GM13976 (cell line): ENCODE results near the gene IL4R.
"Not testable (repeated sequence)": the region's sequence is repeated elsewhere in the genome, so short reads cannot be mapped to it uniquely, and the experiment has no call there.

Source experiments
- DNase-seq: peaks from one replicate; pipeline ENCODE4 v3.0.0; 2012; ENCODE audit warnings: low spot score
- in situ Hi-C: fragments of 300-500 bp; cut with MboI; formaldehyde crosslinking; loops from one replicate; pipeline ENCODE4 v1.12.0; 2022; ENCODE audit warnings: low sequenced_read_pairs, mixed read lengths, inconsistent platforms; ENCODE audit not compliant: unreplicated experiment
- TF ChIP-seq, protein P1 (sequence below): IDR thresholded peaks from 2 replicates; pipeline ENCODE4 v1.5.1; 2012; ENCODE audit warnings: borderline replicate concordance, mild to moderate bottlenecking; ENCODE audit not compliant: insufficient read depth; ENCODE audit errors: extremely low read depth, missing control alignments, control extremely low read depth

IL4R gene

GRCh38 chr16:27287887-27288286 lies 25.9 kb upstream of the IL4R start:
- in situ Hi-C loops, result no loop called here
- no peak for DNase-seq
- TF ChIP-seq, protein P1, sequence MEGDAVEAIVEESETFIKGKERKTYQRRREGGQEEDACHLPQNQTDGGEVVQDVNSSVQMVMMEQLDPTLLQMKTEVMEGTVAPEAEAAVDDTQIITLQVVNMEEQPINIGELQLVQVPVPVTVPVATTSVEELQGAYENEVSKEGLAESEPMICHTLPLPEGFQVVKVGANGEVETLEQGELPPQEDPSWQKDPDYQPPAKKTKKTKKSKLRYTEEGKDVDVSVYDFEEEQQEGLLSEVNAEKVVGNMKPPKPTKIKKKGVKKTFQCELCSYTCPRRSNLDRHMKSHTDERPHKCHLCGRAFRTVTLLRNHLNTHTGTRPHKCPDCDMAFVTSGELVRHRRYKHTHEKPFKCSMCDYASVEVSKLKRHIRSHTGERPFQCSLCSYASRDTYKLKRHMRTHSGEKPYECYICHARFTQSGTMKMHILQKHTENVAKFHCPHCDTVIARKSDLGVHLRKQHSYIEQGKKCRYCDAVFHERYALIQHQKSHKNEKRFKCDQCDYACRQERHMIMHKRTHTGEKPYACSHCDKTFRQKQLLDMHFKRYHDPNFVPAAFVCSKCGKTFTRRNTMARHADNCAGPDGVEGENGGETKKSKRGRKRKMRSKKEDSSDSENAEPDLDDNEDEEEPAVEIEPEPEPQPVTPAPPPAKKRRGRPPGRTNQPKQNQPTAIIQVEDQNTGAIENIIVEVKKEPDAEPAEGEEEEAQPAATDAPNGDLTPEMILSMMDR, result no peak

GRCh38 chr16:27288313-27288712 lies 25.5 kb upstream of the IL4R start:
- DNase-seq, in situ Hi-C loops: not testable (repeated sequence)

DNA sequence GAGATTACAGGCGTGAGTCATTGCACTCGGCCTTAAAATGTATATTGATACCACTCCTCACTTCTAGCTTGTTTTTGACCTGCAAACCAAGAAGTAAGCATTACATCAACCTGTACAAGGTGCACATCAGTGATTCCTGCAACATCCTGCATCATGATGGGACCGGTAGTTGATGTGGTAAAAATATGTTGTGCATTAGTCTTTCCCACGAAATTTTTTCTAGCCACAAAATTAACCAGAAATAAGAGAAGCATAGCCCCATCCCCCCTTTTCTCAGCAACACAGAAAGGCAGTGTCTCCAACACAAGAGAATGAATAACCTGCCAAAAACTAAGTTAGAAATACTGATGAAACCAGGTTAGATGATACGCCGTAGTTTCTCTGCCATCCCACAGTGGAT lies 24.1 kb upstream of the IL4R start:
- TF ChIP-seq, protein P1, result no peak
- in situ Hi-C loops, result no loop called here
- no peak for DNase-seq

DNA sequence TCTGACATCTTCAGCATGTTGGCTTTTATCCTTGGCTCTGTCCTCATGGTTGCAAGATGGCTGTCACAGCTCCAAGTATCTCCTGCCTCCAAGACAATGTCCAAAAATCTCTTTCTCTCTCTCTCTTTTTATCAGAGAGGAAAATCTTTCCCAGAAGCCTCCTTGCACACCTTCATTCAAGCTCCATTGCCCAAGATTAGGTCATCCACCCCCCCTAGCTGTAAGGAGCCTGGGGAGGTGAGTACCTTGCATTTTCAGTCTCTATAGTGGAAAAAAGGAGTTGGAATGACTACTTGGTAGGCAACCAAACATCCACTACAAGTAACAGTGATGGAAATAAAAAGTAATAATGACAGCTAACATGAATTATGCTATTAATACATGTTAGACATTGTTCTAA lies 23.2 kb upstream of the IL4R start:
- in situ Hi-C loops, result no loop called here
- no peak for DNase-seq

DNA sequence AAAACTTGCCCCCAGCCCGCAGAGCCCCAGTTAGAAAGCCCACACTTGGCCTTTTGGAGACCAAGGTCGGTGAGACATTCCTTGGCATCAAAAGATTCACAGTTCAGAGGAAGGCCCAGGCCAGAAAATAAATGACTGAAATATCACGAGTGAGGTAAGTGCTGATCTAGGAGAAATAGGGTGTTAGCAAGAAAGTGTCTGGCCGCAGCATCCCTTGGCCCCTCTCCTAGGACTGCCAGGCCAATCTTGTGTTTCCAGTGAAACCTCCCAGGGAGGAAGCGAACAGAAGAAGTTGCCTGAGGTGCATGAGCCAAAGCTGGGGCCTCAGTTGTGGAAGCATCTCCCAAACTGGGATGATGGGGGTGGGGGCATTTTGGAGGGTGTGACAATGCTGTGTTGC lies 22.7 kb upstream of the IL4R start:
- DNase-seq, result no peak
- TF ChIP-seq, protein P1, result no peak
- in situ Hi-C loops, result no loop called here

More for the DNA sequence above, 23.2 kb upstream of the IL4R start:
- TF ChIP-seq, protein P1, result no peak

DNA sequence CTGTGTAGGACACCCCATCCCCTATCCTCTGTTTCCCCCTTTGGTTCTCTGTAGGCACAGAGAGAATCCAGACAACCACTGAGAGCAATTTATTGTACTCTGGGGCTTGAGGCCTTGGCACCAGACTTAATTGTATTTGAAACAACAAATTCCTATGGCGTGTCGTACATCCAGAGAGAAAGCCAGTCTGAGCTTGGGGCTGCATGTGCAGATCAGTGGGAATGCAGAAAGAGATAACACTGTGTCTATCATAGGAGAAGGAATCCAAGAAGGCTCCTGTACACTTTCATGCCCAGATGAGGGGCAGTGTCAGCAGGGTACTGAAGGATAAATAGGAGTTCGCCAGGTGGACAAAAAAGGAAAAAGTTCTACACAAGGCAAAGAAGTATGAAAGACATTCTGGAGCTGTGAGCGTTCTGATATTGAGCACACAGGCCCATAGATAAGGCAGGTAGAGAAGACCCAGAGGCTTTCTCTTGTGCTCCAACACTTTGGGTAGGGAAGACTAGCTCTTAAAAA lies 22.0 kb upstream of the IL4R start:
- in situ Hi-C loops, result no loop called here
- TF ChIP-seq, protein P1, result no peak
- no peak for DNase-seq

DNA sequence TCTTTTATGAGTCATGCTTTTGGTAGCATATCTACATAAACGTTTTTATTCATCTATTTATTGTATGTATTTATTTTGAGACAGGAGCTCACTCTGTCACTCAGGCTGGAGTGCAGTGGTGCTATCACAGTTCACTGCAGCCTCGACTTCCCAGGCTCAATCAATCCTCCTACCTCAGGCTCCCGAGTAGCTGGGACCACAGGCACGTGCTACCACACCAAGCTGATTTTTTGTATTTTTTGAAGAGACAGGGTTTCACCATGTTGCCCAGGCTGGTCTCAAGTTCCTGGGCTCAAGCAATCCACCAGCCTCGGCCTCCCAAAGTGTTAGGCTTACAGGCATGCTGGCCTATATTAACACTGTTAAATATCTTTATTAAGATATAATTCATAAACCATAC lies 20.4 kb upstream of the IL4R start:
- TF ChIP-seq, protein P1, result no peak
- no peak for DNase-seq
- in situ Hi-C loops, result no loop called here
